K562 (cell line): Measurements from ENCODE around the gene LAMB4. TPM values are rescaled to one million over a fixed set of nuclear protein-coding genes. Genes with fewer than 3 reads are reported as not detected.
A peak's percentile ranks its signal among the peaks of the same experiment; 100 is the strongest.

Experiments
- ATF1 ChIP-seq, 2 experiments: fragments of 450-650 bp in 1 of 2; IDR thresholded peaks; 2 replicates each; pipeline ENCODE4 v1.6.1; 2016; ENCODE audit warnings: missing compliant biosample characterization in 1 of 2, missing genetic modification characterization in 1 of 2
- BHLHE40 ChIP-seq: IDR thresholded peaks from 2 replicates; pipeline ENCODE4 v1.6.1; 2011; ENCODE audit warnings: low read length, improper control_type of control experiment
- GABPA ChIP-seq: fragments of 200-800 bp; sonication (Bioruptor generic); conservative IDR thresholded peaks from 2 replicates; pipeline ENCODE4 v1.6.1; 2016; ENCODE audit warnings: low read depth, missing genetic modification characterization, missing compliant biosample characterization
- GABPB1 ChIP-seq: sonication (generic); formaldehyde crosslinking; IDR thresholded peaks from 2 replicates; pipeline ENCODE4 v1.8.0; 2022; ENCODE audit warnings: mild to moderate bottlenecking, missing genetic modification reagents
- HCFC1 ChIP-seq: IDR thresholded peaks from 2 replicates; pipeline ENCODE4 v1.6.1; 2012; ENCODE audit warnings: low read depth, low read length, improper control_type of control experiment
- HMG20A ChIP-seq: fragments of 450-650 bp; formaldehyde crosslinking; conservative IDR thresholded peaks from 2 replicates; pipeline ENCODE4 v1.4.0; 2020; ENCODE audit warnings: mild to moderate bottlenecking, mixed read lengths
- KLF13 ChIP-seq: fragments of 450-650 bp; IDR thresholded peaks from 2 replicates; pipeline ENCODE4 v1.6.1; 2016; ENCODE audit warnings: missing genetic modification characterization, low read depth, mild to moderate bottlenecking, missing compliant biosample characterization, moderate library complexity, borderline replicate concordance
- L3MBTL2 ChIP-seq: fragments of 450-650 bp; IDR thresholded peaks from 2 replicates; pipeline ENCODE4 v1.6.1; 2016; ENCODE audit warnings: mild to moderate bottlenecking, moderate library complexity
- MTA2 ChIP-seq: fragments of 450-650 bp; IDR thresholded peaks from 2 replicates; pipeline ENCODE4 v1.6.1; 2016; ENCODE audit warnings: low read depth
- MTA3 ChIP-seq: fragments of 450-650 bp; formaldehyde crosslinking; IDR thresholded peaks from 2 replicates; pipeline ENCODE4 v1.6.1; 2017; ENCODE audit warnings: mild to moderate bottlenecking, borderline replicate concordance
- NCOA6 ChIP-seq: fragments of 450-650 bp; IDR thresholded peaks from 2 replicates; pipeline ENCODE4 v1.6.1; 2017; ENCODE audit warnings: mild to moderate bottlenecking
- NONO ChIP-seq, 2 experiments: fragments of 200-400 bp in 1 of 2; fragments of 450-650 bp in 1 of 2; formaldehyde crosslinking in 1 of 2; IDR thresholded peaks; 2 replicates each; pipeline ENCODE4 v1.6.1; 2017; ENCODE audit warnings: low read depth in 2 of 2, mild to moderate bottlenecking in 2 of 2, moderate library complexity in 2 of 2, low read length in 1 of 2
- NR4A1 ChIP-seq, 2 experiments: fragments of 250-450 bp in 1 of 2; fragments of 450-650 bp in 1 of 2; sonication (Bioruptor Pico) in 1 of 2; IDR thresholded peaks; 2 replicates each; pipeline versions ENCODE4 v1.4.0 to v1.6.1; 2016 to 2020; ENCODE audit warnings: mild to moderate bottlenecking in 2 of 2, missing compliant biosample characterization in 1 of 2, missing genetic modification characterization in 1 of 2, moderate library complexity in 1 of 2
- RB1 ChIP-seq: fragments of 450-650 bp; IDR thresholded peaks from 2 replicates; pipeline ENCODE4 v1.6.1; 2017; ENCODE audit warnings: low read depth, mild to moderate bottlenecking
- TCFL5 ChIP-seq: fragments of 250-450 bp; sonication (Bioruptor Pico); conservative IDR thresholded peaks from 2 replicates; pipeline ENCODE4 v1.6.1; 2021; ENCODE audit warnings: mild to moderate bottlenecking, moderate library complexity, matching md5 sums
- ZBTB8A ChIP-seq: fragments of 450-650 bp; IDR thresholded peaks from 2 replicates; pipeline ENCODE4 v1.6.1; 2018; ENCODE audit warnings: mild to moderate bottlenecking, moderate library complexity; ENCODE audit not compliant: partially characterized antibody
- ZC3H4 ChIP-seq: sonication (generic); formaldehyde crosslinking; IDR thresholded peaks from 2 replicates; pipeline ENCODE4 v1.9.0; 2021; ENCODE audit warnings: missing genetic modification reagents, borderline replicate concordance
- ZNF232 ChIP-seq: sonication (generic); formaldehyde crosslinking; IDR thresholded peaks from 2 replicates; pipeline ENCODE4 v1.8.0; 2022; ENCODE audit warnings: mild to moderate bottlenecking, missing genetic modification reagents
- ZNF384 ChIP-seq: IDR thresholded peaks from 2 replicates; pipeline ENCODE4 v1.6.1; 2012; ENCODE audit warnings: low read depth, low read length, improper control_type of control experiment
- ZNF57 ChIP-seq: fragments of 450-650 bp; formaldehyde crosslinking; IDR thresholded peaks from 2 replicates; pipeline ENCODE4 v1.4.0; 2020; ENCODE audit warnings: mild to moderate bottlenecking, moderate library complexity
- ZNF644 ChIP-seq: fragments of 200-800 bp; sonication (Bioruptor generic); IDR thresholded peaks from 2 replicates; pipeline ENCODE4 v1.6.1; 2016; ENCODE audit warnings: low read depth, missing genetic modification characterization, missing compliant biosample characterization
- ZNF785 ChIP-seq: fragments of 250-450 bp; sonication (Bioruptor Pico); IDR thresholded peaks from 2 replicates; pipeline ENCODE4 v1.4.0; 2020; ENCODE audit warnings: mild to moderate bottlenecking
- polyA plus RNA-seq, 8 experiments: library from polyadenylated mRNA; depleted of rRNA in 4 of 8; stranded (reverse) in 5 of 8; unstranded in 3 of 8; fragments of >200 nt; fragmentation: Nextera tagmentation in 2 of 8; fragmentation: Illumina TruSeq in 1 of 8; extraction: Ambion mirVana in 2 of 8; extraction: Trizol in 1 of 8; gene quantifications; 2 replicates each; pipeline versions ENCODE4 v1.2.1 to v1.2.3, GENCODE V29; 2011 to 2014; ENCODE audit warnings: inconsistent platforms in 1 of 8, missing spikeins in 1 of 8
- total RNA-seq, 7 experiments: library from RNA; depleted of rRNA in 6 of 7; stranded (reverse); fragments of >200 nt in 6 of 7; fragmentation: Illumina TruSeq in 2 of 7; extraction: Trizol in 2 of 7; gene quantifications; 2 replicates each; pipeline versions ENCODE4 v1.2.1 to v1.2.3, GENCODE V29; 2011 to 2021; ENCODE audit warnings: low replicate concordance in 1 of 7
- TF ChIP-seq, protein P1 (sequence below): fragments of 250-450 bp; sonication (Bioruptor Pico); IDR thresholded peaks from 2 replicates; pipeline ENCODE4 v1.5.0; 2021
- TF ChIP-seq, protein P2 (sequence below): sonication (generic); formaldehyde crosslinking; IDR thresholded peaks from 2 replicates; pipeline ENCODE4 v1.8.0; 2022; ENCODE audit warnings: missing genetic modification reagents, mild to moderate bottlenecking, moderate library complexity, borderline replicate concordance
- TF ChIP-seq, protein P3 (sequence below): fragments of 450-650 bp; formaldehyde crosslinking; IDR thresholded peaks from 2 replicates; pipeline ENCODE4 v1.4.0; 2020; ENCODE audit warnings: mild to moderate bottlenecking, moderate library complexity

Gene LAMB4
- total and polyA plus RNA-seq, 9 of the 15 experiments (the other 6 are each of a cell fraction or from before 2014, with no cell fraction given) = 0.06 to 0.13 (median 0.07) TPM; not detected in 6

DNA sequence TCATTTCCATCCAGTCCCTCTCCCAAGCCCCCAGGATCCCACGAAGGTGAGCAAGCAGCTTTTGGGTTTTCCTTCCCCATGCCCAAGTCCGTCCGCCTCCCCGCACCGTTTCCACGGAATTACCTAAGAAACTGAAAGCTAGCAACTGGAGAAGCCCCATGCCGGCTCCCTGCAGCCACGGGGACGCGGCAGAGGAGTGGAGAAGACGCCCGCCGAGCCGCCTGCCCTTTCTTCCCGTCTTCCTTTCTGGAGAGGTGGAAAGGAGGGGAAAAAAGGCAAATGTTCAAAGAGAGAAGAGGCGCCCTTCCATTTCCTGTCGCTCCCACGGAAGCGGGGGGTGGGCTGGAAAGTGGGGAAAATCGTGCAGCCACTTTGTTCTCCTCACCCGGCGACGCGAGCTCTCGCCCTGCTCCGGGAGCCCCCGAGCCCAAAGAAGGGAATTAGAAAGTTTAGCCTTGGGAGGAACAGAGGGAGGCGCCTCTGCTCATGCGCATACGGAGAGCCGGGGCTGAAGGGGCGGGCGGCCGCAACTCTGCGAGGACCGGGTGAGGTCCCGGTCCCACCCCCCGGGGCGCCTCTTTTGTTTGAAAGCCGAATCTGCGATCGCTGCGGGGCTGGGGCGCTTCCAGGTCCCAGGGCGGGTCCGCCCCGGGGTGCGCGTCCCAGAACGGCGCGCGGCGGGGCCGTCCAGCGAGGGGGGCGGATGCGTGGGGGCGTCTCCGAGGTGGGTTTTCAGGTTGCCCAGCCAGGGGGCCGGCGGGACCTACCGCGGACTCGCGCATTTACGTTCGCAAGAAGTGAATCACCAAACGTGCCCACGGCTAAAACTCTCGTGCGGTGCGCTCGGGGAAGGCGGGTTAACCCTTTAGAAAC lies 127.2 kb downstream of the LAMB4 start, which contains the start of gene LAMB1 (continued):
- TF ChIP-seq, protein P1, sequence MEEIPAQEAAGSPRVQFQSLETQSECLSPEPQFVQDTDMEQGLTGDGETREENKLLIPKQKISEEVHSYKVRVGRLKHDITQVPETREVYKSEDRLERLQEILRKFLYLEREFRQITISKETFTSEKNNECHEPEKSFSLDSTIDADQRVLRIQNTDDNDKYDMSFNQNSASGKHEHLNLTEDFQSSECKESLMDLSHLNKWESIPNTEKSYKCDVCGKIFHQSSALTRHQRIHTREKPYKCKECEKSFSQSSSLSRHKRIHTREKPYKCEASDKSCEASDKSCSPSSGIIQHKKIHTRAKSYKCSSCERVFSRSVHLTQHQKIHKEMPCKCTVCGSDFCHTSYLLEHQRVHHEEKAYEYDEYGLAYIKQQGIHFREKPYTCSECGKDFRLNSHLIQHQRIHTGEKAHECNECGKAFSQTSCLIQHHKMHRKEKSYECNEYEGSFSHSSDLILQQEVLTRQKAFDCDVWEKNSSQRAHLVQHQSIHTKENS (CRISPR knock-in tag) = no peak
- no peak for TF ChIP-seq ZNF384
- TF ChIP-seq, protein P2, sequence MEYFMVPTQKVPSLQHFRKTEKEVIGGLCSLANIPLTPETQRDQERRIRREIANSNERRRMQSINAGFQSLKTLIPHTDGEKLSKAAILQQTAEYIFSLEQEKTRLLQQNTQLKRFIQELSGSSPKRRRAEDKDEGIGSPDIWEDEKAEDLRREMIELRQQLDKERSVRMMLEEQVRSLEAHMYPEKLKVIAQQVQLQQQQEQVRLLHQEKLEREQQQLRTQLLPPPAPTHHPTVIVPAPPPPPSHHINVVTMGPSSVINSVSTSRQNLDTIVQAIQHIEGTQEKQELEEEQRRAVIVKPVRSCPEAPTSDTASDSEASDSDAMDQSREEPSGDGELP (CRISPR knock-in tag) = 0 out of 2 replicates have a peak, but pooled peaks have one; percentile 38
- TF ChIP-seq ZNF644 (tag) = no peak
- TF ChIP-seq NR4A1 (CRISPR knock-in tag; IDR thresholded peaks at IDR 0.05) = no peak
- TF ChIP-seq NR4A1 (tag; IDR thresholded peaks at IDR 0.05) = no peak
- TF ChIP-seq MTA2 = no peak
- TF ChIP-seq, protein P3, sequence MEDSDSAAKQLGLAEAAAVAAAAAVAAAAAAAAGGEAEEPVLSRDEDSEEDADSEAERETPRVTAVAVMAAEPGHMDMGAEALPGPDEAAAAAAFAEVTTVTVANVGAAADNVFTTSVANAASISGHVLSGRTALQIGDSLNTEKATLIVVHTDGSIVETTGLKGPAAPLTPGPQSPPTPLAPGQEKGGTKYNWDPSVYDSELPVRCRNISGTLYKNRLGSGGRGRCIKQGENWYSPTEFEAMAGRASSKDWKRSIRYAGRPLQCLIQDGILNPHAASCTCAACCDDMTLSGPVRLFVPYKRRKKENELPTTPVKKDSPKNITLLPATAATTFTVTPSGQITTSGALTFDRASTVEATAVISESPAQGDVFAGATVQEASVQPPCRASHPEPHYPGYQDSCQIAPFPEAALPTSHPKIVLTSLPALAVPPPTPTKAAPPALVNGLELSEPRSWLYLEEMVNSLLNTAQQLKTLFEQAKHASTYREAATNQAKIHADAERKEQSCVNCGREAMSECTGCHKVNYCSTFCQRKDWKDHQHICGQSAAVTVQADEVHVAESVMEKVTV (CRISPR knock-in tag) = no peak
- TF ChIP-seq ZNF57 (CRISPR knock-in tag) = no peak
- TF ChIP-seq L3MBTL2 = peak; percentile 64; the same call in 1 of the 2 replicates
- no peak for TF ChIP-seq NONO (IDR thresholded peaks at IDR 0.05; ENCODE audit: low read depth in 2 of 2, low read length in 1 of 2)
- no peak for TF ChIP-seq ZC3H4
- TF ChIP-seq GABPA (tag) = peak; percentile 52
- no peak for TF ChIP-seq HMG20A (CRISPR knock-in tag)
- TF ChIP-seq GABPB1 = peak; percentile 6; the same call in 1 of the 2 replicates
- TF ChIP-seq MTA3 = 0 out of 2 replicates have a peak, but pooled peaks have one; percentile 20
- TF ChIP-seq ZBTB8A = no peak
- peak; percentile 41; the same call in 1 of the 2 replicates for TF ChIP-seq RB1
- TF ChIP-seq NCOA6 = peak; percentile 68
- no peak for TF ChIP-seq TCFL5 (CRISPR knock-in tag)
- TF ChIP-seq ZNF232 = 0 out of 2 replicates have a peak, but pooled peaks have one; percentile 37
- no peak for TF ChIP-seq ATF1 (CRISPR knock-in tag; IDR thresholded peaks at IDR 0.05)
- TF ChIP-seq ATF1 (tag; IDR thresholded peaks at IDR 0.05) = 0 out of 2 replicates have a peak, but pooled peaks have one; percentile 16
- no peak for TF ChIP-seq HCFC1
- peak; percentile 76 for TF ChIP-seq BHLHE40
- TF ChIP-seq ZNF785 = no peak
- no peak for TF ChIP-seq KLF13 (tag)
